ENCODE measurements around the gene VPS33B.

DNA sequence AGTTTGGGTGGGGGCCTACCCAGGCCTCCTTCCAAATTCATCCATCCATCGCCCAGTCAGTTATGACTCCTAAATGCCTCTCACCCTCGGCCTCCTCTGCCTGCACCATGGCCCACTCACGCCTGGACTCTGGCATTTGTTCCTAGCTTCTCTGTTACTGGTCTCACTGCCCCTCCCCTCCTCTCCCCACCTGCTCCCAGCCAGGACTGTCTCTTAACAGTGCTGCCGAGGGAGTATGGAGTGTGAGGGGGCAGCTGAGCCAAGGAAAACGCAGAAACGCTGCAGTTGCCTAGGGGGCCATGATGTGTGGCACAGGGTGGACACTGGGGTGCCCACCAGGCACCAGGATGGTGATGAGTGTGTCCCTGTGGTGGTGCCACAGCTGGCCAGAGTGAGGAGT is 64.6 kb downstream of the VPS33B start:
- no peak for TF ChIP-seq PHF8 (IDR thresholded peaks at IDR 0.05; ENCODE audit: borderline replicate concordance, low read depth)
- no peak for TF ChIP-seq ZNF302 (CRISPR knock-in tag; IDR thresholded peaks at IDR 0.05)
- no peak for TF ChIP-seq ESRRA (IDR thresholded peaks at IDR 0.05; ENCODE audit: borderline replicate concordance, low read length)
